ENCODE results near the gene GBGT1.
A peak's percentile ranks its signal among the peaks of the same experiment; 100 is the strongest.

GBGT1 gene

GRCh38 chr9:133163504-133164172, at the start of gene GBGT1:
TSS of gene GBGT1 (minus strand) at chr9:133163914. CDS start at chr9:133162412, 1,502 bp downstream.
- peak; percentile 72 for DNase-seq

- peak; percentile 51 for DNase-seq
These were observed 46.9 kb upstream of the GBGT1 start for GRCh38 chr9:133210609-133211008.

GRCh38 chr9:133210202-133210532, 46.5 kb upstream of the GBGT1 start:
- DNase-seq: peak; percentile 11

GRCh38 chr9:133209327-133210201, 45.9 kb upstream of the GBGT1 start:
- DNase-seq: peak; percentile 26

- peak; percentile 11 for DNase-seq
These were observed 45.2 kb upstream of the GBGT1 start, which contains the start of gene OBP2B for GRCh38 chr9:133208880-133209300. TSS of gene OBP2B (minus strand) at chr9:133209250. CDS start at chr9:133209199, 51 bp downstream.

- peak; percentile 35 for DNase-seq
These were observed 44.6 kb upstream of the GBGT1 start for GRCh38 chr9:133208171-133208879.

- peak; percentile 41 for DNase-seq
These were observed 43.9 kb upstream of the GBGT1 start for GRCh38 chr9:133207540-133208170.

- DNase-seq: peak; percentile 24
These were observed 43.4 kb upstream of the GBGT1 start for GRCh38 chr9:133207021-133207531.

GRCh38 chr9:133205996-133206931, 42.5 kb upstream of the GBGT1 start:
- peak; percentile 32 for DNase-seq

- DNase-seq: peak; percentile 30
These were observed 41.8 kb upstream of the GBGT1 start for GRCh38 chr9:133205481-133205887.

GRCh38 chr9:133204993-133205336, 41.3 kb upstream of the GBGT1 start:
- DNase-seq: no peak

GRCh38 chr9:133204335-133204992, 40.8 kb upstream of the GBGT1 start:
- peak; percentile 41 for DNase-seq

GRCh38 chr9:133203506-133204075, 39.9 kb upstream of the GBGT1 start:
- peak; percentile 17 for DNase-seq

GRCh38 chr9:133202688-133203453, 39.2 kb upstream of the GBGT1 start:
- DNase-seq: peak; percentile 21

- peak; percentile 13 for DNase-seq
These were observed 38.4 kb upstream of the GBGT1 start for GRCh38 chr9:133202145-133202513.

GRCh38 chr9:133201424-133202144, 37.9 kb upstream of the GBGT1 start:
- DNase-seq: peak; percentile 49

- peak; percentile 48 for DNase-seq
These were observed 36.9 kb upstream of the GBGT1 start for GRCh38 chr9:133200631-133201030.

- DNase-seq: peak; percentile 82
These were observed 36.1 kb upstream of the GBGT1 start for GRCh38 chr9:133199648-133200321.

- DNase-seq: no peak
These were observed 31.3 kb upstream of the GBGT1 start for GRCh38 chr9:133195029-133195428.
